Central memory CD8-positive, alpha-beta T cell (primary cell): ENCODE results near the gene DHX35.

Experiments
- ATAC-seq: fragments of 150-1000 bp; cut with Tn5 transposase; replicated peaks from 2 replicates; pipeline ENCODE4 v1.10.0; 2022; ENCODE audit warnings: mild to moderate bottlenecking, moderate FRiP score, moderate number of reproducible peaks; ENCODE audit not compliant: poor library complexity, severe bottlenecking; ENCODE audit errors: extremely low read depth
- DNase-seq, 2 donors: peaks; one replicate each; pipeline ENCODE4 v3.0.0; 2021; ENCODE audit warnings: low spot score in 2 of 2
- H3K27ac Mint-ChIP-seq: one replicate; pipeline ENCODE4 v1.8.0; 2022; ENCODE audit warnings: low read depth, mild to moderate bottlenecking, moderate library complexity, mixed read lengths
- H3K27me3 Mint-ChIP-seq: one replicate; pipeline ENCODE4 v1.8.0; 2022; ENCODE audit warnings: mixed read lengths
- H3K36me3 Mint-ChIP-seq: one replicate; pipeline ENCODE4 v1.8.0; 2022; ENCODE audit warnings: mild to moderate bottlenecking, moderate library complexity, mixed read lengths; ENCODE audit not compliant: insufficient read depth
- H3K4me1 Mint-ChIP-seq: one replicate; pipeline ENCODE4 v1.8.0; 2022; ENCODE audit warnings: mixed read lengths
- H3K4me3 Mint-ChIP-seq: one replicate; pipeline ENCODE4 v1.8.0; 2022; ENCODE audit warnings: mild to moderate bottlenecking, moderate library complexity, mixed read lengths
- H3K9me3 Mint-ChIP-seq: one replicate; pipeline ENCODE4 v1.8.0; 2022; ENCODE audit warnings: mixed read lengths

DHX35 gene

GRCh38 chr20:38930242-38930569 lies 31.9 kb upstream of the DHX35 start:
- Mint-ChIP-seq H3K27me3 (no peaks in the 10 kb centered on the region), H3K4me3 (peak overlapping the region; percentile 38), H3K36me3 (peaks cover 2% of the 10 kb centered on the region), H3K9me3 (no peaks in the 10 kb centered on the region), H3K4me1 (peaks cover 36% of the 10 kb centered on the region), H3K27ac (no peak overlapping the region)
- ATAC-seq (no peak), DNase-seq (no peak)

- H3K27me3 Mint-ChIP-seq = no peaks in the 10 kb centered on the region
- no peak overlapping the region for H3K27ac Mint-ChIP-seq
- ATAC-seq = no peak
- peaks cover under 1% of the 10 kb centered on the region for H3K36me3 Mint-ChIP-seq
- H3K4me3 Mint-ChIP-seq = no peak overlapping the region
- DNase-seq = no peak
- peaks cover 28% of the 10 kb centered on the region for H3K4me1 Mint-ChIP-seq
- H3K9me3 Mint-ChIP-seq = no peaks in the 10 kb centered on the region
These were observed 30.2 kb upstream of the DHX35 start for GRCh38 chr20:38931984-38932383.

GRCh38 chr20:38932457-38933120 lies 29.6 kb upstream of the DHX35 start:
- DNase-seq (no peak), ATAC-seq (no peak)
- Mint-ChIP-seq H3K27me3 (no peaks in the 10 kb centered on the region), H3K4me1 (peaks cover 28% of the 10 kb centered on the region), H3K4me3 (no peak overlapping the region), H3K27ac (no peak overlapping the region), H3K9me3 (no peaks in the 10 kb centered on the region), H3K36me3 (peaks cover 3% of the 10 kb centered on the region)

GRCh38 chr20:38934530-38934929 lies 27.6 kb upstream of the DHX35 start:
- H3K36me3 Mint-ChIP-seq = peaks cover 3% of the 10 kb centered on the region
- no peak overlapping the region for H3K4me3 Mint-ChIP-seq
- no peak for ATAC-seq
- H3K9me3 Mint-ChIP-seq = no peaks in the 10 kb centered on the region
- peaks cover 13% of the 10 kb centered on the region for H3K4me1 Mint-ChIP-seq
- no peaks in the 10 kb centered on the region for H3K27me3 Mint-ChIP-seq
- DNase-seq = no peak
- H3K27ac Mint-ChIP-seq = no peak overlapping the region

- Mint-ChIP-seq H3K9me3 (no peaks in the 10 kb centered on the region), H3K36me3 (peaks cover 3% of the 10 kb centered on the region), H3K4me1 (peaks cover 6% of the 10 kb centered on the region), H3K4me3 (no peak overlapping the region), H3K27me3 (no peaks in the 10 kb centered on the region), H3K27ac (no peak overlapping the region)
- no peak for DNase-seq
- no peak for ATAC-seq
These were observed 26.9 kb upstream of the DHX35 start for GRCh38 chr20:38935285-38935684.

- no peaks in the 10 kb centered on the region for H3K9me3 Mint-ChIP-seq
These were observed 26.2 kb upstream of the DHX35 start for GRCh38 chr20:38935967-38936407.

GRCh38 chr20:38937000-38937399 lies 25.1 kb upstream of the DHX35 start:
- peaks cover 8% of the 10 kb centered on the region for H3K36me3 Mint-ChIP-seq
- DNase-seq (no peak), ATAC-seq (no peak)
- no peak overlapping the region for H3K4me3 Mint-ChIP-seq
- H3K9me3 Mint-ChIP-seq = no peaks in the 10 kb centered on the region
- H3K4me1 Mint-ChIP-seq = no peaks in the 10 kb centered on the region
- no peak overlapping the region for H3K27ac Mint-ChIP-seq
- no peaks in the 10 kb centered on the region for H3K27me3 Mint-ChIP-seq

More at GRCh38 chr20:38935967-38936407, 26.2 kb upstream of the DHX35 start:
- ATAC-seq (no peak), DNase-seq (no peak)
- Mint-ChIP-seq H3K4me3 (no peak overlapping the region), H3K36me3 (peaks cover 5% of the 10 kb centered on the region), H3K27ac (no peak overlapping the region), H3K4me1 (peaks cover 2% of the 10 kb centered on the region), H3K27me3 (no peaks in the 10 kb centered on the region)

GRCh38 chr20:38937978-38938473 lies 24.1 kb upstream of the DHX35 start:
- H3K27ac Mint-ChIP-seq = no peak overlapping the region
- no peaks in the 10 kb centered on the region for H3K27me3 Mint-ChIP-seq
- H3K4me1 Mint-ChIP-seq = no peaks in the 10 kb centered on the region
- peaks cover 8% of the 10 kb centered on the region for H3K36me3 Mint-ChIP-seq
- no peaks in the 10 kb centered on the region for H3K9me3 Mint-ChIP-seq
- DNase-seq (no peak), ATAC-seq (no peak)
- no peak overlapping the region for H3K4me3 Mint-ChIP-seq

GRCh38 chr20:38939686-38940085 lies 22.5 kb upstream of the DHX35 start:
- no peak overlapping the region for H3K27ac Mint-ChIP-seq
- peaks cover 10% of the 10 kb centered on the region for H3K36me3 Mint-ChIP-seq
- no peaks in the 10 kb centered on the region for H3K27me3 Mint-ChIP-seq
- H3K4me1 Mint-ChIP-seq = no peaks in the 10 kb centered on the region
- H3K4me3 Mint-ChIP-seq = no peak overlapping the region
- no peak for ATAC-seq
- no peak for DNase-seq
- H3K9me3 Mint-ChIP-seq = no peaks in the 10 kb centered on the region

- H3K4me3 Mint-ChIP-seq = no peak overlapping the region
- H3K36me3 Mint-ChIP-seq = peaks cover 13% of the 10 kb centered on the region
- H3K4me1 Mint-ChIP-seq = no peaks in the 10 kb centered on the region
- H3K27ac Mint-ChIP-seq = no peak overlapping the region
- H3K9me3 Mint-ChIP-seq = no peaks in the 10 kb centered on the region
- DNase-seq (no peak), ATAC-seq (no peak)
- no peaks in the 10 kb centered on the region for H3K27me3 Mint-ChIP-seq
These were observed 21.5 kb upstream of the DHX35 start for GRCh38 chr20:38940644-38941043.

- Mint-ChIP-seq H3K4me1 (no peaks in the 10 kb centered on the region), H3K27ac (no peak overlapping the region), H3K27me3 (no peaks in the 10 kb centered on the region), H3K4me3 (no peak overlapping the region), H3K36me3 (peaks cover 13% of the 10 kb centered on the region), H3K9me3 (no peaks in the 10 kb centered on the region)
- DNase-seq (no peak), ATAC-seq (no peak)
These were observed 20.3 kb upstream of the DHX35 start for GRCh38 chr20:38941726-38942389.

GRCh38 chr20:38945012-38945411 lies 17.1 kb upstream of the DHX35 start:
- no peak overlapping the region for H3K27ac Mint-ChIP-seq
- no peak overlapping the region for H3K4me3 Mint-ChIP-seq
- DNase-seq = no peak

GRCh38 chr20:38946836-38947235 lies 15.3 kb upstream of the DHX35 start:
- no peaks in the 10 kb centered on the region for H3K27me3 Mint-ChIP-seq
- ATAC-seq = no peak
- peaks cover 8% of the 10 kb centered on the region for H3K36me3 Mint-ChIP-seq

More at GRCh38 chr20:38945012-38945411, 17.1 kb upstream of the DHX35 start:
- Mint-ChIP-seq H3K9me3 (no peaks in the 10 kb centered on the region), H3K27me3 (no peaks in the 10 kb centered on the region), H3K4me1 (no peaks in the 10 kb centered on the region), H3K36me3 (peaks cover 11% of the 10 kb centered on the region)
- ATAC-seq = no peak

More at GRCh38 chr20:38946836-38947235, 15.3 kb upstream of the DHX35 start:
- H3K4me1 Mint-ChIP-seq = no peaks in the 10 kb centered on the region
- H3K27ac Mint-ChIP-seq = no peak overlapping the region
- no peaks in the 10 kb centered on the region for H3K9me3 Mint-ChIP-seq
- no peak for DNase-seq
- H3K4me3 Mint-ChIP-seq = no peak overlapping the region
